ENCODE data around the gene NRIP2.

Gene NRIP2

DNA sequence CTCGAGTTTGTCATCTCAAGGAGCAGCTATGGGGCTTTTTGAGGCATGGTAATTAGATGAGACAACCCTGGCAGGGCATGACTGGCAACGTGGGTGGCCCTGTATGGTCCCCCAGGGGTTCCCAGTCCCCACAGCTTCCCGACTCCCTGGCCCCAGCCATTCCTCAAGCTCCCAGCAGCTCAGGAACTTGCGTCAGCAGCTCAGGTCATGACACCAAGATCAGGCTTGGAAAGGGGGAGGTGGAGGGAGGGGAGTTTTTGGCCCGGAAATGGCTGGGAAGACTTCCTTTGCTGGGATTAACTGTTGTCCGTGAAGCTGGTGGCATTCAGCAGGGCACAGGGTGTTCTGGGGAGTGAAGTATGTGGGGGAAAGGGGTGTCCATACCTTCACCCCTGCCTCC, 10.4 kb upstream of the NRIP2 start:
- no peak for DNase-seq (ENCODE audit: low spot score)

DNA sequence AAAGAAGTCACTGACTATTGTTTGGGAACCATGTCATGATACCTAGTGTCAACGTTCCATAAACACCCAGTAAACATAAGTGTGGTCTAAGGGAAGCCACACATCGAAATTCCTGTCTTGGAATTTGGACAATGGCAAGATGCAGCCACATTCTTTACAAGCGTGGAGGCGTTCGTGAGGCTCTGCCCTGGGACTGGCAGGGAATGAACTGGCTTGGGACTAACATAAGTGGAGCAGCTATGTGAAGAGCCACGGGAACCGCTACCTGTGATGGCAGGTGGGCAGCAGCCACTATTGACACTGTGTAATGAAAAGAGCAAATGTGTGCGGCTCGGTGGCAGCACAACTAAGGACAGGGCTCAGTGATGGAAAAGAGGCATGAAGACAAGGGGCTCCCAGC, 10.0 kb upstream of the NRIP2 start:
- DNase-seq (ENCODE audit: low spot score), result no peak

DNA sequence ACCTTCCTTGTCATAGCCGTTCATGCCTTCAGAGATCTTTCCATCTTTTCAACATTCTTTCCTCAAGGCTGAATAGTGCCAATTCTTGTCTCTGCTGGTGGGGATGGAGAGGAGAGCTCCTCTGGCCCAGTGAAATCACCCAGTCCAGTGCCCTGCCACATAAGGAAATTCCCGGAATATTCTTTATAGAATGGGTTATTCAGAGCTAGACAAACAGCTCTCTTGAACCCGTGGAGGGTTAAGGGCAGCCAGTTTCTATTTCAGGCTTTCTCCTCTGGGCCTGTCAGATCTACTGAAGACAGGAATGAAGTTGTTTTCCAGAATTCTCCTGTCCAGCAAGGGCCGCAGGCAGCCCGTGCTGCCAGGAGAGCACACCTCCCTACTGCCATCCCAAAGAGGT, 8.1 kb upstream of the NRIP2 start:
- DNase-seq (ENCODE audit: low spot score), result no peak

DNA sequence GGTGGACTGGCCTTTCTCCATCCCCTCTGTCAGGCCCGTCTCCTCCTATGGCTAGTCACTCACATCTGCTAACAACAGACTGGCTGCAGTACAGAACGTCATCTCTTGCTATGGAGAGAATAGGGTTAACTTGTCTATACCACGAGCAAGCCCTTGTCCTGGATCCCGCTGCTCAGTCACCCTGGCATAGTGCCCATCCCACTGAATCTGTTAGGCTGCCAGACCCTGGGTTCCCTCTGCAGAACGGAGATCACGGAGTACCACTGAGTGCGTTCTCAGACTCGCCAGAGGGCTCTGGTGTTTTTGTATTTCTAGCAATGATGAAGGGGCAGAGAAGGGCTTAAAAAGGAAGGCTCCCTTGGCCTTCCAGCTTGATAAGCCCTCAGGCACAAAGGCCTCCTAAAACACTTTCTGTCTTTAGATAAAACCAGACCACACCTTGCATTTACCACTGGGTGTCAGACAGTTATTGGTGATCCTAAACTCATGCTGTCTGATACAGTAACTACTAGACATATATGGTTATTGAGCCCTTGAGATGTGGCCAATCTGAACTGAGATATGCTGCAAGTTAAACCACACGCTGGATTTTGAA, 6.3 kb upstream of the NRIP2 start:
- no peak for DNase-seq (ENCODE audit: low spot score)

DNA sequence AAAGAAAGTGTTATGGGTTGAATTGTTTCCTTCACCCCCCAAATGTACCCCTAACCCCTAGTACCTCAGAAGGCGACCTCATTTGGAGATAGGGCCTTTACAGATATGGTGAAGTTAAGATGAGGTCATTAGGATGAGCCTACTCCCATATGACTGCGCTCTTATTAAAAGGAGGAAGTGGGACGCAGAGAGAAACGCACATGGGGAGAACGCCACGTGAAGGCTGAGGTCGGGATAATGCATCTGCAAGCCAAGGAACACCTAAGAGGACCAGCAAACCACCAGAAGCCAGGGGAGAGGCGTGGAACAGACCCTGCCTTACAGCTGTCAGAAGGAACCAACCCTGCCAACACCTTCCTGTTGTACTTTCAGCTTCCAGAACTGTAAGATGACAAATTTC, 1.7 kb upstream of the NRIP2 start:
- no peak for DNase-seq (ENCODE audit: low spot score)

DNA sequence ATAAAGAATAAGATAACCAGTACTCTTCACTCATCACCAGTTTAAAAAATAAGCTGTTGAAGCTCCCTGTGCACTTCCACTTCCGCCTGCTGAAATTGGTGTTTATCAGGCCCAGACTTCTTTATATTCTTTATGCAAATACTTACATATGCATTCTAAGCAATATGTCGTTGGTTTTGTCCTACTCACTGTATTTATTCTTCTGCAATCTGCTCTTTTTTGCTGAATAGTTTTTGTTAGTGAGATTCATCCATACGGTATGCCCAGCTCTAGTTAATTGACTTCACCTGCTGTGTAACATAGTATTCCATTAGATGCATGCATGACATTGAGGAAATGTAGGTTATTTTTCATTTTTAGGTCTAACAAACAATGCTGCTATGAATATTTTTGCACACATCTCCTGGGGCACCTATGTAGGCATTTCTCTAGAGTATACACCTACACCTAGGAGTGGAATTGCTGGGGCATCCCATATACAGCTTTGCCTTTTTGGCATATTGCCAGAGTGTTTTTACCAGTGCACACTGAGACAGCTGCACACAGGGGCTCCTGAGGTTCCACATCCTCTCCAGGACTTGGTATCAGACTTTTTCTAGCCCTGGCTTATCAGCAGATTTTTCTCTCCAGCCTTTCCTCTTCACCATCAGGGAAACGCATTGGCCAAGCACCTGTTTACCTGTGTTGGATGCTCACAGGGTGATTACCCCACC, 1.0 kb upstream of the NRIP2 start:
- DNase-seq (ENCODE audit: low spot score), result no peak

DNA sequence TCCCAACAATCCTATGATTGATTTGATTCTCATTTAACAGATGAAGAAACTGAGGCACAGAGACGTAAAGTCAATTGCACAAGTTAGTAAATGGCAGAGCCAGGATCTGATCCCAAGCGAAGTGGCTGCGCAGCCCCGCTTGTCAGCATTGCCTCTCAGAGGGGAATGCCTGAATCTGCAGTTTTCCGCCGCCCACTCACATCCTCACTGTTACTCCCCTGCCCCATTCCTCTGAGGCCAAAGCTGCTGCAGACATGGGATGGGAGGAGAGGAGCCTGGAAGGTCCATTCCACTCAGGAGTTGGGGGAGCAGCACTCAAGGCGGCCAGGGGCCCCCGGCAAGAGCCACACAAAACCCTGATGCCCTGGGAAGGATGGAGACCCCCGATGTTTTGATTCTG, 1.0 kb downstream of the NRIP2 start:
- DNase-seq (ENCODE audit: low spot score), result no peak

DNA sequence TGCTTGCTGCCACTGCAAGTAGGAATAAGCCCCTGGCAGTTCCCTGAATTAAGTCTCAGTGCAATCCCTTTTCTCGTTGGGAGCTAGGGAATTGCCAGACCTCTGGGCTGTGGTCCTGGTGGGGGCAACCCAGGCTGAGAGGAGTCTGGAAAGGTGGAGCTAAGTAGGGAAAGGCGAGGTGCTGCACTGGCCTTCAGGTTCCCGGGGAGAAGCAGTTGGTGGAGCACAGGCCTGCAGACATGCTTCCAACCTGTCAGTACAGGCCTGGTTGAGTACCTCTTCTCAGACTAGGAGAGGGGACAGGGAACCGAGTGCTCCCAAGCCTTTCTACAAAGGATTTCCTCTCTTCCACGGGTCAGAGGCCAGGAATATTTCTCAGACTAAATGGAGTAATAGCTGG, 1.5 kb downstream of the NRIP2 start:
- DNase-seq (ENCODE audit: low spot score), result no peak

DNA sequence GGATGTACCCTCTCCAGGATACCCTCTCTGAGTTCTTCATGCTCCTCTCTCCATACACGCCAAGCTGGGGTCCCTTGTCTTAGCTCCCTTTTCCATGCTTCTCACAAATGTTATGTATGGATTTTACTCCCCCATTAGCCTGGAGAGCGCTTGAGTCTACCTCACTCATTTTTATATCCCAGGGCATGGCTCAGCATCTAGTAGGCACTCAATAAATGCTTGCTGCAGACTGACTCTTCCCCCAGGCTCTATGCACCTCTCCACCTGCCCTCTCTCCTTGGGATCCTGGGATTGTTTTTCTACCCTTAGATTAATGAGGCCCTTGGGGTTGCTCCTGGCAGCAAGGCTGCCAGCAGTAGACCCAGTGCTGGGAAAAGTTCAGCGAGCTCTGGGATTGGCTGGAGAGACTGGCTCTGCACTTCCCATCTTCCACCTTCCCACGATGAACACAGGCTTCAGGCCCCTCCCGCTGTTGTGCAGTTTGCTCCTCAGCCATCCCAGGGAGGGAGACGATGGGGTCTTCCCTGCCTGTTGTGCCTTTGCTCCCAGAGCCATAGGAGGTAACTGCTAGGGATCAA, 2.2 kb downstream of the NRIP2 start:
- no peak for DNase-seq (ENCODE audit: low spot score)

DNA sequence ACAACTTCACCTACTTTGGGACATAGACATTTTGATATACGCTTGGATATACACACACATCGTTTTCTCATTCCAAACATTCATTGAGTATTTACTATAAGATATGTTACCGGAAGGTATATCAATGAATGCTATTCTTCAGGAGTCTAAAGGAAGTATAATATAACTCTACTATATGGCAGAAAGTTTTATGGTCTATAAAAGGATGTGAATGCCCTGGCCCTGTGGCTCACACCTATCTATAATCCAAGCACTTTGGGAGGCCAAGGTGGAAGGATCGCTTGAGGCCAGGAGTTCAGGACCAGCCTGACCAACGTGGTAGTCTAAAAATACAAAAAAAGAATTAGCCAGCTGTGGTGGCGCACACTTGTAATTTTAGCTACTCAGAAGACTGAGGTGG, 5.6 kb downstream of the NRIP2 start:
- DNase-seq (ENCODE audit: low spot score), result no peak

DNA sequence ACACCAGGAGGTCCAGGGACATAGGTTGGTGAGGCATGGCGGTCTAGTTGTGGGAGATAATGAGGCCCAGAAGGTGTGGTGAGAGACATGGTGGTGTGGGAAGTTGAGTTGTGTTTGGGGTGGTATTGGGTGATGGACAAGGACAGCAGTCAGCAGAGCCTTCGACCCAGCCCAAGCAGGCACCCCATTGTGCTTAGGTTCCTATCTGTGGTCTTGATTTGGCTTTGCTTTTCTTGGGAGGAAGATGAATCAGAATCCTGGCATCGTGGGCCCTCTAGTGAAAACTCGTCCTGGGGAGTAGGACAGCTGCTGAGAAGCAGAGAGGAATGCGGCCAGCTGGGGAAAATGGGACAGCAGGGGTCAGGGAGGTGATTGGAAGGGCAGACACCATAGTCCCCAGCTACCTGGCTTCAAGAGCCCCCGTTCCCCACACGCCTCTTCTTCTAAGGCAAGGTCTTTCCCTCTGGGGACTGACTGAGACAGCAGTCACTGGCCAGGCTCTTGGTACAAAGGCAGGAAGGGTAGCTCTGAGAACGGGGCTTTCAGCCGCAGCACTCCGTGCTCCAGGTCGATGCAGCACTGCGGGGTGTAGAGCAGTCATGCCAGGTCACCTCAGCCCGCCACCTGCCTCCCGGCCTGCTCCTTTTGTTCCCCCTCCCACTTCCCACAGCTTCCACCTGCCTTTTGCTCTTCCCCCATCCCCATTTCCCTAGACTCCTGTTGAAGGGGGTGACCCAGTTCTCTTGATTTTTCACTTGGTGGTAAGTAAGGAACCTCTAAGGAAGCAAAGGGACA, 7.9 kb downstream of the NRIP2 start:
- DNase-seq (ENCODE audit: low spot score), result no peak

DNA sequence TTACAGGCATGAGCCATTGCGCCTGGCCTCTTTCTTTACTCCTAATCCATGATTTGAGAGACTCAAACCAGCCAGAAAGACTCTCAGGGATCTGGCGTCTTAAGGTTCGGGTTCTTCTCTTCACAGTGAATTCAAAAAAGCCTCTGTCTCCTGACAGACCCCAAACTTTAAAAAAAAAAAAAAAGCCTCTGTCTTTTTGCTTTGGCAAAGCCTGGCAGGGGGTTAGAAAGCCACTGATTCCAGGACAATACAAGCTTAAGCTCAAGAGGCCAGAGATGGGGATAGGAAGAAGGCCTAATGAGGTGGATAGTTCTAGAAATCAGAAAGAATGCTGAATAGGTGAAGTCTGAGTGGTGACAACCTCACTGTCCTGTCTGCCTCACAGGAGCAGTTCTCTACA, 8.8 kb downstream of the NRIP2 start:
- DNase-seq (ENCODE audit: low spot score), result no peak

DNA sequence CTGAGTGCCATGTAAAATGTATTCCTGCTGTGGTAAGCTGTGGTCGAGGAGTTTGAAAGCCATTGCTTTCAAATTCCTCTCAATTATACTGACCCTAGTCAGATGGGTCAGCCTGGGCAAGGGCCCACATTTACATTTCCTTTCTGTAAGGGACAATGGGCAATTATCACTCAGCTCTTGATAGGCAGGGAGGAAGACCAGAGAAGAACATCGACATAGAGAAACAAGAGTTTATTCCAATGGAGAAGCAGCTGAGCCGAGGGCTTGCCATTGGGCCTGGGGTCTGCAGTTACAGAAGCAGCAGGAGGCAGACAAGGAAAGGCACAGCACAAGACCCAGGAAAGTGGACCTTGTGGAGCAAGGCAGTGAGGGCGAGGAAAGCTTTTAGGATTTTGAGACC, 9.7 kb downstream of the NRIP2 start:
- no peak for DNase-seq (ENCODE audit: low spot score)

DNA sequence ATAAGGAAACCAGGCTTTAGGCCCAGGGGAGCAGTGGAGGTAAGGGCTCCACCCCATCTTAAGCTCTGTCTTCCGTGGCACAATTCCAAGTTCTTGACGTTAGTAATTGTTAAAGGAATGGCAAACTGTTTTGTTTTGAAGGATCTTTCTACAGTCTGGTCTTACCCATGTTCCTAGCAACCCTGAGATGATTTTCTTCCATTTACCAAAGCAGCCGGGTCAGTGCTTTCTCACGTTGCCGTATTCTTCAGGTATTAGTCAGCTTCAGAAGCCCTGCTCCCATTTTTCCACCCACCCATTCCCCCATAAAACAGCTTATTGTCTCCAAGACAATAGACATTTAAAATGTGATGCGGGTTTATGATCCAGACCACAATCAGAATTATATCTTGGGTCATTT, 10.3 kb downstream of the NRIP2 start:
- DNase-seq (ENCODE audit: low spot score), result no peak

DNA sequence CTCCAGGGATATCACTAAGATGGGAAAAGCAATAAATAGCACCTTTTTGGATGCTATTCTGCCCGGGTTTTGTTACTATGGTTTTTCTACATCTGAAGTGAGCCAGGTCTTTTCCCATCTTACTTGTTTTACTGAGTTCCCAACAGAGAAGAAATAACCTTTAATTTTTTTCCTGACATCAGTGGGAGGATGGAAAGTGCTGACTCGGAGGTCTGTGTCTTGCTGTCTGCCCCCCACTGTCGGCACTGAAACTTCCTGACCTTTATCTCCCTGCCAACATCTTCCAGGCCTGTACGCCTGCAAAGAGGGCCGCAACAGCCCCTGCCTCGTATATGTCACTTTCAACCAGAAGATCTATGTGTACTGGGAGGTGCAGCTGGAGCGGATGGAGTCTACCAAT, 11.4 kb downstream of the NRIP2 start:
- no peak for DNase-seq (ENCODE audit: low spot score)

DNA sequence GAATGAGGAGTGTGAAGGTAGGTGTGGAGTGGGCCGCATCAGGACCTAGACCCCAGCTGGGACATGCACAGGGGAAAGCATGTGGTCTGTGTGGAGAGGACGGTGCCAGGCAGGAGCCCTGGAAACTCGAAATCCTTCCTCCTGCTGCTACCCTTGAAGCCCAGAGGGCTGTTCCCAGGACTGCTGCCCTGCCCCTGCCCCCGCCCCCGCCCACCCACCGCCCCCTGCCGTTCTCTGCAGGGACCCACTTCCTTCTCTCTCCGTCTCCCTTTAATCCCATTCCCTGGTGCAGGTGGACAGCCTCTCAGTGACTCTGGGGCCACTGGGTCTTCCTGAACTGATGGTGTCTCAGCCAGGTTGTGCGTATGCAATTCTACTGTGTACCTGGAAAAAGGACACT, 14.4 kb downstream of the NRIP2 start:
- no peak for DNase-seq (ENCODE audit: low spot score)

DNA sequence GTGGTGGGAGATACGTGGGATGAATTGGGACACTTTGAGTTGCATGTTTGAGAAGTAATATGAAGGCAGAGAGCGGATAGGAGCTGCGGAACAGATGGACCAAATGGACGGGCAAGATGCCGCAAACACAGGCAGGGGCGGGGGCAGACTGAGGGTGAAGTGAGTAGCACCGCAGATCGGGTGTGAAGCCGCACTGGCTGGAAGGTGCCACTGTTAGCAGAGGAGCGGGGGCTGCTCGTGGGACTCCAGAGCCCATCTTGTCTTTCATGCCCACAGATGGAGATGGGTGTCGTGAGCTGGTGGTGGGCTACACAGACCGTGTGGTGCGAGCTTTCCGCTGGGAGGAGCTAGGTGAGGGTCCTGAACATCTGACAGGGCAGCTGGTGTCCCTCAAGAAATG, 15.0 kb downstream of the NRIP2 start:
- no peak for DNase-seq (ENCODE audit: low spot score)

DNA sequence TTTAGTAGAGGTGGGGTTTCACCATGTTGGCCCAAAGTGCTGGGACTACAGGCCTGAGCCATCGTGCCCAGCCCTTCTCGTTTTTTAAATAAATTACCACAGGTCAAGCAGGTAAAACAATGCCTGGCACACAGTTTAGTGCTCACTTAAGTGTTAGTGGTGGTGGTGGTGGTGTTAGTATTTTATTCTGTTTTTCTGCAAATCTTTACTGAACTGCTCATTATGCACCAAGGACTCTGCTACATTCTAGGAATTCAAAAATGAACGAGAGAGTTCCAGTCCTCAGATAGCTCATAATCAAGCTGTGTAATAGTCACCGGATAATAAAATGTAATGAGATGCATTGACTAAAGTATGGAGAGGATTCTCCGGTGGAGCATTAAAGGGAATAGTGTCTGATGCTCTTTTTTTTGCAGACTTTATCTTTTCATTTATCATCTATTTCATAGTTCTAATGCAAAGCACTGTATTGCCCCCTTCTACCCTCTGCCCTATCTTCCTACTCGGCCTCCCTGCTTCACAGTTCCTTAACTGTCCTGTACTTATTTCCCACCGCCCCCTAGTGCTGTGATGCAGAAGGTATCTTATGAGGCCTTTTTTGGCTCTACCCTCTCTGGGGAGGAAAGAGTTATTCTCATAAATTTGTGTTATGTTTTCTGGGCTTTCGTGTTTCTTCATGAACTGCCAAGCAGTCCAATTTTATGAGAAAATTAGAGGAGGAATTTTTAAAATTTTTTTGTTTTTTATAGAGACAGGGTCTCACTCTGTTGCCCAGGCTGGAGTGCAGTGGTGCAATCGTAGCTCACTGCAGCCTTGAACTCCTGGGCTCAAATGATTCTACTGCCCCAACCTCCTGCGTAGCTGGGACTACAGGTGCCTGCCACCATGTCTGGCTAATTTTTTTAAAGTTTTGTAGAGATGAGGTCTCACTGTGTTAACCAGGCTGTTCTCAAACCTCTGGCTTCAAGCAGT, 21.3 kb downstream of the NRIP2 start:
- DNase-seq (ENCODE audit: low spot score), result peak; percentile 70

DNA sequence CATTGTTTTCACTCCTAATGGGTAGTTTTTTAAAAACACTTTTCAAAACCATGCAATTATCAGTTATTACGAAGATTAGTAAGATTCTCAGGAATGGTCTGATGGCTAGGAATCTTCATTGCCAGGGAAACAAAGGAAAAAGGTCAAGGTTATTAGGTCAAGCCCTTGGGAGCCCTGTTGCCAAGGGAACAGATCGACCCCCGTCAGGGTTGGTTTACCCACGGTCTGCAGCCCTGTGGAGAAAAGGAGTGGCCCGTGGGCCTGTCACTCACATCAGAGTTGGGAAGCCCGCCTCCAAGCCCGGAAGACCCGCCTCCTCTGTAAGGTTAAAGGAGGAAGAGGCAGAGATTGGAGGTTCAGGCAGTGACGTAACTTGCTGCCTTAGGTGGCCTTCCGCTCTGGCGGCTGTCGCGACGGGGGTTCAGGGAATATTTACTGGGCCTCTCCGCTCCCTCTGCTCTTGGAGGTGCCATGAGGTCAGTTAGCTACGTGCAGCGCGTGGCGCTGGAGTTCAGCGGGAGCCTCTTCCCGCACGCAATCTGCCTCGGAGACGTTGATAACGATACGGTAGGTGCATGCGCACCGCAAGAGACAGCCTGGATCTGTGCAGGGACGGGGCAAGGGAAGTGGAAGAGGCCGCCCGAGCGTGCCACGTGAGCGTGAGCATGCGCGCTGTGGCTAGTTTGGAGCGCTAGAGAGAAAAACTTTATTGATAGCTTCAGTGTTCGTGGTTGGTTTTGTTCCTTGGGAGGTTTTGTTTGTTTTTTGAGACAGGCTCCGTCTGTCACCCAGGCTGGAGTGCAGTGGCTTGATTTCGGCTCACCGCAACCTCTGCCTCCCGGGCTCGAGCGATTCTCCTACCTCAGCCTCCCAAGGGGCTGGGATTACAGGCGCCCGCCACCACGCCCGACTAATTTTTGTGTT, 22.3 kb downstream of the NRIP2 start, which contains the start of gene ITFG2:
Gene ITFG2 (plus strand): TSS at position 379 of the 924 bp plus-strand sequence. CDS start 93 bp downstream, at position 472.
- peak; percentile 99 for DNase-seq (ENCODE audit: low spot score)

DNA sequence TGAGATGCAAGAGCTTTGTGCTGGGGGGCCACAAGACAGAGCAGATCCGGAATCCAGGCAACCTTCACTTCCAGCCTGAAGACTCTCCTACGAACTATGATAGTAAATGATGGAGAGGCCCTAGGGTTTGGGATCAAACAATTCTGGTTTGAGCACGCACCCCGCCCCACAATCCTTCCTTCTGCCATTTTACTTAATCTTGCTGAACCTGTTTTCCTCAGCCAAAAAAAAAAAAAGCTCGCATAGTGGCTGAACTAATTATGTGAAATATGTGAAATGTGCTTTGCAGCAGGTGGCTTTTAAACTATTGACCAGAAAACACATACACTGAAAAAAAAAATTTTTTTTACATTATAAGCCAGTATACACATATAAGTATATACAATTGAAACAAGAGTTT, 23.0 kb downstream of the NRIP2 start:
- DNase-seq (ENCODE audit: low spot score), result no peak

DNA sequence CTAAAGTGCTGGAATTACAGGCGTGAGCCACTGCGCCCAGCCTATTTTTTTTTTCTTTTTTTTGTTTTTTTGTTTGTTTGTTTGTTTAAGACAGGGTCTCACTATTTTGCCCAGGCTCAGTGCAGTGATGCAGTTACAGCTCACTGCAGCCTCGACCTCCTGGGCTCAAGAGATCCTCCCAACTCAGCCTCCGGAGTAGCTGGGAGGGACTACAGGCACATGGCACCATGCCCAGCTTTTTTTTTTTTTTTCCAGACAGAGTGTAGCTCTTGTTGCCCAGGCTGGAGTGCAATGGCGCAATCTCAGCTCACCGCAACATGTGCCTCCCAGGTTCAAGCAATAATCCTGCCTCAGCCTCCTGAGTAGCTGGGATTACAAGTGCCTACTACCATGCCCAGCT, 28.1 kb downstream of the NRIP2 start:
- no peak for DNase-seq (ENCODE audit: low spot score)

Measured in kidney tubule cell (primary cell).